ENCODE measurements around the gene RNF126. TPM values are rescaled to one million over a fixed set of nuclear protein-coding genes. Genes with fewer than 3 reads are reported as not detected.

RNF126 gene
- total and polyA plus RNA-seq, 2 experiments from 2014 or later = 95.7 to 112 TPM

GRCh38 chr19:623974-624373, 39.0 kb downstream of the RNF126 start:
- Mint-ChIP-seq H3K36me3 (ENCODE audit: low read depth) (peaks cover 54% of the 10 kb centered on the region), H3K4me1 (peaks cover 4% of the 10 kb centered on the region; the same call in 2 of the 3 replicates), H3K27ac (peak overlapping the region; percentile 59; the same call in 1 of the 2 replicates), H3K9me3 (no peaks in the 10 kb centered on the region), H3K27me3 (ENCODE audit: insufficient read depth, low read depth, poor library complexity) (peaks cover 7% of the 10 kb centered on the region), H3K4me3 (no peak overlapping the region)
- H4K20me1 ChIP-seq (replicated peaks; ENCODE audit: insufficient read depth) = peaks cover 5% of the 10 kb centered on the region
- no peaks in the 10 kb centered on the region for H3K9me2 ChIP-seq (ENCODE audit: insufficient read depth)
- no peak overlapping the region for H2AFZ ChIP-seq
- H3K4me1 ChIP-seq (ENCODE audit: insufficient read depth) = no peaks in the 10 kb centered on the region
- no peaks in the 10 kb centered on the region for H3K27me3 ChIP-seq (ENCODE audit: insufficient read depth)
- no peak overlapping the region for H3K27ac ChIP-seq (ENCODE audit: low read depth)
- H3K79me2 ChIP-seq (replicated peaks; ENCODE audit: insufficient read depth) = peaks cover 12% of the 10 kb centered on the region
- H3F3A ChIP-seq (replicated peaks; ENCODE audit: low read depth) = 0 out of 2 replicates have a peak, but pooled peaks cover 6% of the 10 kb centered on the region
- TF ChIP-seq CTCF (conservative IDR thresholded peaks at IDR 0.05; ENCODE audit: low read depth in 2 of 2) (peak in 1 of 2 experiments; percentile 33; a peak in 2 of 4 replicates), ZNF331 (CRISPR knock-in tag; IDR thresholded peaks at IDR 0.05; ENCODE audit: low read depth) (no peak)
- H3K4me2 ChIP-seq = no peak overlapping the region
- H3K36me3 ChIP-seq (ENCODE audit: insufficient read depth) = peaks cover 6% of the 10 kb centered on the region; the same call in 1 of the 2 replicates
- ATAC-seq = peak; percentile 18
- H3K4me3 ChIP-seq = no peak overlapping the region
- no peak for DNase-seq (ENCODE audit: low spot score)

- peaks cover 12% of the 10 kb centered on the region for H3K79me2 ChIP-seq (replicated peaks; ENCODE audit: insufficient read depth)
- DNase-seq (ENCODE audit: low spot score) = no peak
- H3K36me3 ChIP-seq (ENCODE audit: insufficient read depth) = peaks cover 6% of the 10 kb centered on the region; the same call in 1 of the 2 replicates
- H3K4me1 ChIP-seq (ENCODE audit: insufficient read depth) = no peaks in the 10 kb centered on the region
- H3K27me3 ChIP-seq (ENCODE audit: insufficient read depth) = no peaks in the 10 kb centered on the region
- H3K9me3 Mint-ChIP-seq = no peaks in the 10 kb centered on the region
- no peak overlapping the region for H3K27ac ChIP-seq (ENCODE audit: low read depth)
- H3K36me3 Mint-ChIP-seq (ENCODE audit: low read depth) = peaks cover 52% of the 10 kb centered on the region
- peaks cover 7% of the 10 kb centered on the region for H3K27me3 Mint-ChIP-seq (ENCODE audit: insufficient read depth, low read depth, poor library complexity)
- H2AFZ ChIP-seq = no peak overlapping the region
- H4K20me1 ChIP-seq (replicated peaks; ENCODE audit: insufficient read depth) = peaks cover 9% of the 10 kb centered on the region
- H3K4me3 Mint-ChIP-seq = no peak overlapping the region
- H3K27ac Mint-ChIP-seq = no peak overlapping the region; the same call in 1 of the 2 replicates
- H3K4me1 Mint-ChIP-seq = peaks cover 2% of the 10 kb centered on the region; the same call in 2 of the 3 replicates
- no peak overlapping the region for H3K4me2 ChIP-seq
- ATAC-seq = no peak
- H3K9me2 ChIP-seq (ENCODE audit: insufficient read depth) = no peaks in the 10 kb centered on the region
- no peak overlapping the region for H3K4me3 ChIP-seq
- 0 out of 2 replicates have a peak, but pooled peaks cover 5% of the 10 kb centered on the region for H3F3A ChIP-seq (replicated peaks; ENCODE audit: low read depth)
- TF ChIP-seq JUNB (IDR thresholded peaks at IDR 0.05; ENCODE audit: unreplicated experiment) = no peak
- TF ChIP-seq CTCF (conservative IDR thresholded peaks at IDR 0.05; ENCODE audit: low read depth in 2 of 2) = no peak
- no peak for TF ChIP-seq EZH2 (IDR thresholded peaks at IDR 0.05; ENCODE audit: low read depth, unreplicated experiment)
- TF ChIP-seq STAT1 (IDR thresholded peaks at IDR 0.05; ENCODE audit: unreplicated experiment) = no peak
- no peak for TF ChIP-seq POLR2AphosphoS5 (IDR thresholded peaks at IDR 0.05; ENCODE audit: low read depth)
- no peak for TF ChIP-seq ZNF331 (CRISPR knock-in tag; IDR thresholded peaks at IDR 0.05; ENCODE audit: low read depth)
- TF ChIP-seq NANOG (IDR thresholded peaks at IDR 0.05; ENCODE audit: borderline replicate concordance) = no peak
- no peak for TF ChIP-seq CREB1 (CRISPR knock-in tag; IDR thresholded peaks at IDR 0.05; ENCODE audit: low read depth)
- TF ChIP-seq ZNF114 (CRISPR knock-in tag; IDR thresholded peaks at IDR 0.05) = no peak
- TF ChIP-seq ETS1 (IDR thresholded peaks at IDR 0.05) = no peak
- no peak for TF ChIP-seq EZH2phosphoT487 (IDR thresholded peaks at IDR 0.05; ENCODE audit: unreplicated experiment)
These were observed 39.7 kb downstream of the RNF126 start for GRCh38 chr19:623175-623916.
